HG02884 (cell line): ENCODE results near the gene RB1.

ENCODE experiments used
- ATAC-seq: cut with Tn5 transposase; IDR thresholded peaks from one replicate; pipeline ENCODE4 v1.9.1; 2021; ENCODE audit warnings: mild to moderate bottlenecking, moderate library complexity; ENCODE audit not compliant: unreplicated experiment

Gene RB1

DNA sequence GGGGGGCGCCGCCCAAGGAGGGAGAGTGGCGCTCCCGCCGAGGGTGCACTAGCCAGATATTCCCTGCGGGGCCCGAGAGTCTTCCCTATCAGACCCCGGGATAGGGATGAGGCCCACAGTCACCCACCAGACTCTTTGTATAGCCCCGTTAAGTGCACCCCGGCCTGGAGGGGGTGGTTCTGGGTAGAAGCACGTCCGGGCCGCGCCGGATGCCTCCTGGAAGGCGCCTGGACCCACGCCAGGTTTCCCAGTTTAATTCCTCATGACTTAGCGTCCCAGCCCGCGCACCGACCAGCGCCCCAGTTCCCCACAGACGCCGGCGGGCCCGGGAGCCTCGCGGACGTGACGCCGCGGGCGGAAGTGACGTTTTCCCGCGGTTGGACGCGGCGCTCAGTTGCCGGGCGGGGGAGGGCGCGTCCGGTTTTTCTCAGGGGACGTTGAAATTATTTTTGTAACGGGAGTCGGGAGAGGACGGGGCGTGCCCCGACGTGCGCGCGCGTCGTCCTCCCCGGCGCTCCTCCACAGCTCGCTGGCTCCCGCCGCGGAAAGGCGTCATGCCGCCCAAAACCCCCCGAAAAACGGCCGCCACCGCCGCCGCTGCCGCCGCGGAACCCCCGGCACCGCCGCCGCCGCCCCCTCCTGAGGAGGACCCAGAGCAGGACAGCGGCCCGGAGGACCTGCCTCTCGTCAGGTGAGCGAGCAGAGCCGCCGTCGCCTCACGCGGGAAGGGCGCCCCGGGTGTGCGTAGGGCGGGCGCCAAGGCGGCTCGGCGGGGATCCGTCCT lies at the start of gene RB1:
Gene RB1, plus strand, starts transcription at position 393 of the 784 bp plus-strand sequence. Its CDS starts 162 bp downstream, at position 555.
- peak; percentile 77 for ATAC-seq

- ATAC-seq: no peak
Measured at GRCh38 chr13:48253849-48254248, 49.7 kb upstream of the RB1 start.

GRCh38 chr13:48255090-48255489 lies 48.5 kb upstream of the RB1 start:
- no peak for ATAC-seq

DNA sequence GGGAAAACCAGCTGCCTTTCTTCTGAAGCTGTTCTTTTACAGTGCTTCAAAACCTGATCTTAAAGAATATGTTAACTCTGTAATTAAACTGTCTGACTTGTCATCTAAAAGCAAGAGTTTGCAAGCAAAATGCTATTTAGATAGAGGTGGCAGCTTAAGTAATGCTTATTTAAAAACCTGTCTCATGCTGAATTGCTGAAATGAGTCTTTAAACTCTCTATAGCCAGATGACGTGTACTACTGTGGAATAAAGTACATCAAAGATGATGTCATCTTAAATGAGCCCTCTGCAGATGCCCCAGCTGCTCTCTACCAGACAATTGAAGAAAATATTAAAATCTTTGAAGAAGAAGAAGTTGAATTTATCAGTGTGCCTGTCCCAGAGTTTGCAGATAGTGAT lies 47.6 kb upstream of the RB1 start:
- ATAC-seq: no peak

- ATAC-seq: no peak
Measured at GRCh38 chr13:48258002-48258401, 45.5 kb upstream of the RB1 start.

GRCh38 chr13:48258430-48258829 lies 45.1 kb upstream of the RB1 start:
- no peak for ATAC-seq

DNA sequence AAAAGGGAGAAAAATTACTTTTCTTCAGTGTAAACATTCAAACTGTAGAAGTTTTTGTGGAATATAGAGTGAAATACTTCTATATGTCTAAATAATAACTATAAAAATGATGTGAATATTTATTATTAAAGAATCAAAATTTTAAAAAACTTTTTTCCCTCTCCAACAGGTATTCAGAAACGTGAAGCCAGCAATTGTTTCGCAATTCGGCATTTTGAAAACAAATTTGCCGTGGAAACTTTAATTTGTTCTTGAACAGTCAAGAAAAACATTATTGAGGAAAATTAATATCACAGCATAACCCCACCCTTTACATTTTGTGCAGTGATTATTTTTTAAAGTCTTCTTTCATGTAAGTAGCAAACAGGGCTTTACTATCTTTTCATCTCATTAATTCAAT lies 42.6 kb upstream of the RB1 start:
- ATAC-seq: no peak

DNA sequence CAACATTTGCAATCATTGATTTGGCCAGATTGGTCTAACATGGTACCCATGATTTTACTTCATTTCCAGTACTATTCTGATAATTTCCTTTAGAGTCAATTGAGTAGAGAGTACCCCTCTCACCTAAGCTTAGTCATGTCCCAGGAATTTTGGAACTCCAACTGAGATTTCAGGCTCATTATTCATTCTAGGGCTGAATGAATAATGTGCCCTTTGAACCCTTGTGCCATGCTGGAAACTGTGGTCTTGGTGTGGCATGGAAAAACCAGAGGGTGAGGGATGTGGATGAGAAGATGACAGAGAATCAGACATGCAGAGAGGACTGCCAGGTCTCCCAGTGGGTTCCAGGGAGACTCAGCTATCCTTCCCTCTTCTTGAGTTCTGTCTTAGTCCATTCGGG lies 40.4 kb upstream of the RB1 start:
- no peak for ATAC-seq

GRCh38 chr13:48264058-48264457 lies 39.5 kb upstream of the RB1 start:
- no peak for ATAC-seq

DNA sequence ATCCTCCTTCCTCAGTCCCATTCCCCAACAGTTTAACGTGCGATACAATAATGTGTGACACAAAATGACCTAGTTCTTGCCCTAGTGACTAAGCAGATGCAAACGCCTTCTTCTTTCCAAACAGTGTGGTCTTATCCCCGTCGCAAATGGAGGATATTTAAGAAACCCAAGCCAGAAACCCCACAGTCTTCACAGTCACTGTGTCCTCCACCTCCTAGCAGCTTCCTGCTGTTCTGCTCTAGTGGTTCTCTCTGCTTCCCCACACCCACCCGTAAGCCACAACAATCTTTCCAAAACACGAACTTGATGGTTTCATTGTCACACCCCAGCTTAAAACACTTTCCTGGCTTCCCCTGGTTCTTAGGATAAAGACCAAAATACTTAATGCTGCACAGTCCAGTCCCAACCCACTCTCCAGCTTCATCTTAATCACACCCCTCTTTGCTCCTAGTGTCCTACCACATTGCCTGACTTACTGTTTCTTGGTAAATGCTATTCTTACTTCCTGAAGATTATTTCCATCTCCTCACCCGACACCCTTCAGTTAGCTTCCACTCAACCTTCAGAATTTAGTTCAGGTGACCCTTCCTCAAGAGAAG lies 38.2 kb upstream of the RB1 start:
- peak; percentile 65 for ATAC-seq

DNA sequence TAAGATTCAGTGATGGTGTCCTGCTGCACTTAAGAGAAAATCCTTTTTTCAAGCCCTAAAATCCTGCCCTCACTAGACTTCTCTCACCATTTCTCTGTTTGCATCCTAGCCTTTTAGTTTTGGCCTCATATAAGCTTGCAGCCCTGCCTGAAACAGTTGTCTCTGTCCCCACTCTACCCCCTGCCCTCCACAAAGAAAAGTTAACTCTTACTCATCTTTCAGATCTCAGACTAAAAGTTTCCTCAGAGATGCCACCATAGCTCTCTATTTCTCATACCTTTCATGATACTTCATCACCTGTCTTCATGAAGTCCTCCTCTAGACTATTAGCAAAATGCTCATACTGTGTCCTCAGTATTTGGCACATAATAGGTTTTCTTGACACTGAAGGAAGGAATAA lies 37.4 kb upstream of the RB1 start:
- ATAC-seq: no peak

DNA sequence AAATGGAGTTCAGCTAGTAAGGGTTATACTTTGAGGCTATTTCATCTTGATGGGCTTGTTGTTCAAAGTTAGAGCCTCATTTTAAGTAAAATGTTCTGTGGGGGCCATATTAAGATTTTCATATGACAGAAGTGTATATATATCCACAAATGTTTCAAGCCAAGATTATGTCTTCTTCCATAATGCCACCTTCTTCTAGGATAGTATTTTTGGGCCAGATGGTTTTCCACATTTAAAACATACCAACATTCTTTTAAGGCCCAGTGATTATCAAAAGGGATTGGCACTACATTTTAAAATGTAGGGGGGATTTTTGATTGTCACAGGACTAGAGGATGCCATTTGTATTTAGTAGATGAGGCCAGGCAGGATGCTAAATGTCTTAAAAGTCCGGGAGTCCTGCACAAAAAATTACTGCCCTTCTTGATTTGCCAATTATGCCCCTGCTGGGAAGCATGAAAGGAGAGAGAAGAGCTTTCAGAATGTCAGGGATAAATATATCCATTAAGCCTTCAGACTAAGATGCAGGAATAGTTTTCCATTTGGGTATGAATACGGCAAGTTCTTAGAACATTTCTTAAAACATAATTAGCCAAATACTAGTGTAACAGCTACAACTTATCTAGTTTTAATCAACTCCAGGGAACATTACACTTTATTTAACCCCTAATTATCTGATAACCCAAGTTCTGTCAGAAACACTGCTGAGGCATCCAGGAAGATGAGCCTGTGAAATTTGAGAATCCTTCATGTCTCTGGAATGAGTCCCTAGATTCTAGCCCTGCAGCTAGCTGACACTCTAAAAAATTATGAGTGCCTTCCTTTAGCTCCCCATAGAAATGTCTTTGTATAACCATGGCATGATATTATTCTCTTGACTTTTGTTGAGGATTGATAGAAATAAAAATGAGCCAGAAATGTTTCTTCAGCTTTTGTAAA lies 36.6 kb upstream of the RB1 start:
- no peak for ATAC-seq

- no peak for ATAC-seq
Measured at GRCh38 chr13:48268019-48268418, 35.5 kb upstream of the RB1 start.

DNA sequence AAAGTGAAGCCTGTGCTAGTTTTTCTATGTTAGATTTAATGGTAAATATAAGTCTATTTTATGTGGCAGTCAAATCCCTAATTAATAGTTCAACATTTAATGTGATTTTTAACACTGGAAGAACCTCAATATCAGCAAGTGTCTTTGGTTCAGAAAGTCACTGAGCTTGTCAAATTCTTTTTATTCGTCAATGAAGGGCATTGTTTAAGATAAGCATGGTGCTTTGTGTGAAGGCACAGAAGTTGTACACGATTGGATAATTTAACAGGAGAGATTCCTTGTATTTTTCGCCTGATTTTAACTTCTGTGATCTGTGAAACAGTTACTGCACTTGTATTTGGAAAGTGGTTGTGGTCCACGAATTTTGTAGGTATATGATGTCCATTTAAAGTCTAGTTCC lies 30.2 kb upstream of the RB1 start:
- no peak for ATAC-seq

DNA sequence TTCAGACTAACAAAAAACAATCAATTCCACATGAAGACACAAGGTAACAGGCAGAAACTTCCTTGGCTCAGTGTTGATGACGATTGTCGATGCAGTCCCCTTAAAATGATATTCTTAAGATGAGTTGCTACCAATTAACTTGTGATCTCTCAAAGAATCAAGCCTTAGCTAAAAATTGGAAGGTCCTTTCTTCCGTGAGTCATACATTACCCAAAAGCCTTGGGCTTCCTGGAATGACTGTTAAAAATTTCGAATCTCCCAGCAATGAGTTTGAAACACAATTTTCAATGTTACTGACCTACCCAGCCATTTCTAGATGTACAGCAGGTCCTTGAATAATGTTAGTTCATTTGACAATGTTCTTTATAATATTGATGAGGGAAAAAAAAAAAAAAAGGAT lies 28.0 kb upstream of the RB1 start:
- ATAC-seq: no peak

GRCh38 chr13:48278806-48279205 lies 24.7 kb upstream of the RB1 start:
- ATAC-seq: no peak

DNA sequence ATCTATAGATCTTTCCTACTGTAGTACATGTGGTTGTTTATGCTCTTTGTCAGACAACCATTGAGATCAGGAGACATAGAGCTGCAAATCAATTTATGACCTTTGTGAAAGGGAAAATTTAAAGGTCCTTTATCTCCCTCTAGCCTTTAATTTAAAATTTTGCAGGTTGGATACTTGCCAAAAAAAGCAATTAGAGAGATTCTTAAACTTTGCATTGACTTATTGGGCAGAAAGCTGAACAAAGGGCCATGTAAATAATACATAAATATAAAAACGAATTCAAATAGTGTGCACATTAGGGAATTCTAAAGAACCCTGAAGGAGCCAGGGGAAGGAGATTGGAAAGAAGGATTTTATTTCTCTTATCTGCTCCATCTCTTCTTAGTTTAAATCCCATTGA lies 22.0 kb upstream of the RB1 start:
- ATAC-seq: no peak

- no peak for ATAC-seq
Measured at GRCh38 chr13:48291730-48292129, 11.8 kb upstream of the RB1 start.

- ATAC-seq: no peak
Measured at GRCh38 chr13:48292650-48293049, 10.9 kb upstream of the RB1 start.

- no peak for ATAC-seq
Measured at GRCh38 chr13:48294653-48295052, 8.9 kb upstream of the RB1 start.

DNA sequence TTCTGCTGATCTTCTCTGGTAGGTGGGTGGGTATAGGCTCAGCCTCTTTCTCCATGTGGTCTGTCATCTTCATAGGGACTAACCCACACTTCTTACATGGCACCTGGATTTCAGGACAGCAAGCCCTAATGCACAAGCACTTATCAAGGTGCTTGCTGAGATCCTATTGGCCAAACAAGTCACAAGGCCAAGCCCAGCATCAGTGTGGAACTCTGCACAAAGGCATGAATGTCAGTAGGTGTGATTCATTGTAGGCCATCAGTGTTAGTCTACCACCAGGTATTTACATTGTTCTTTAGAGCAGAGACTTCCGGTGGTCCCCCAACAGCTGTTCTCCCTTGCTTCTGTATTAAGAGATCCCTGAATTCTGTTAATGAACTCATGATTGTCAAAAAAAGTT lies 8.3 kb upstream of the RB1 start:
- ATAC-seq: no peak

DNA sequence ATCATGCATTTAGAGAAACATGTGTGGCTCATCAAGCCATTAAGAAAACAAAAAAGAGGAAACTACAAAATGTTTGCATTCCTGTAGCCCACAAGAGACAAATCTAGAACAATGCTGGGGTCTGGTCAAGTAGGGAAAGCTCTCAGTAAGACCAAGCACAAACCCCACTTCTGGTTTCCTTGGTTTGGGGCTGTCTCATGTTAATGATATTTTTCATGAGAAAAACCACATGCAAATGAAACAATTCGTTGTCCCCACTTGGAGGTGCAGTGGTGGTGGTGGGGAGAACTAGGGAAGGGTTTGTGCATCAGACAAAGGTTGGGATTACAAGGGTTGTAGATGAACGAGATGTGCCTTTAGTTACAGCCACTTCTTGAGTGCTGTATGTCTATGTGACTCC lies 7.0 kb upstream of the RB1 start:
- no peak for ATAC-seq
